Large intestine (tissue), 12 donors: ENCODE data around the gene PLCG2. TPM values are rescaled to one million over a fixed set of nuclear protein-coding genes. Genes with fewer than 3 reads are reported as not detected.

Experiments
- DNase-seq, 2 donors: peaks; one replicate each; pipeline versions ENCODE4 v3.0.0 to v3.0.0-alpha.2; 2013
- H3K27ac ChIP-seq: one replicate; pipeline ENCODE4 v1.5.1; 2013; ENCODE audit warnings: low read length
- H3K27me3 ChIP-seq: 2 replicates; pipeline ENCODE4 v1.6.1; 2013; ENCODE audit warnings: low read length; ENCODE audit not compliant: control insufficient read depth, insufficient read depth
- H3K36me3 ChIP-seq: 2 replicates; pipeline ENCODE4 v1.6.1; 2013; ENCODE audit warnings: low read length; ENCODE audit not compliant: control insufficient read depth, insufficient read depth
- H3K4me1 ChIP-seq: one replicate; pipeline ENCODE4 v1.6.1; 2013; ENCODE audit warnings: low read length; ENCODE audit not compliant: control insufficient read depth, insufficient read depth
- H3K4me3 ChIP-seq: one replicate; pipeline ENCODE4 v1.5.1; 2013; ENCODE audit warnings: low read length
- H3K9me3 ChIP-seq: one replicate; pipeline ENCODE4 v1.6.1; 2013; ENCODE audit warnings: mild to moderate bottlenecking, low read depth, low read length, moderate library complexity; ENCODE audit not compliant: control insufficient read depth
- WGBS: methylation state at CpG from one replicate; pipeline ENCODE4 v1.1.5; 2013; ENCODE audit warnings: low lambda C conversion rate; ENCODE audit not compliant: insufficient coverage; 5-methylcytosine and 5-hydroxymethylcytosine counted together
- long read RNA-seq, 11 donors: transcript quantifications; one replicate each; lab custom pipeline, GENCODE V29; 2026
- polyA plus RNA-seq: library from polyadenylated mRNA; unstranded; fragments of 120-200 nt; gene quantifications from one replicate; pipeline ENCODE4 v1.2.1, GENCODE V29; 2013

PLCG2 gene
- 20.4 TPM for polyA plus RNA-seq
- long read RNA-seq, donor 1, full-length matches to known transcripts, result 1 of 1 reads
- long read RNA-seq, donor 1, partial matches to known transcripts, result 0 of 1 reads
- long read RNA-seq, donor 1, other reads (novel, unspliced or antisense), result 0 of 1 reads
- long read RNA-seq, donor 2, partial matches to known transcripts, result 0 of 1 reads
- long read RNA-seq, donor 2, other reads (novel, unspliced or antisense), result 0 of 1 reads
- long read RNA-seq, donor 3, result 0 reads
- long read RNA-seq, donor 4, result 0 reads
- long read RNA-seq, donor 5, full-length matches to known transcripts, result 1 of 1 reads
- long read RNA-seq, donor 5, partial matches to known transcripts, result 0 of 1 reads
- long read RNA-seq, donor 5, other reads (novel, unspliced or antisense), result 0 of 1 reads
- long read RNA-seq, donor 6, partial matches to known transcripts, result 0 of 1 reads
- long read RNA-seq, donor 6, other reads (novel, unspliced or antisense), result 0 of 1 reads
- long read RNA-seq, donor 7, result 0 reads
- long read RNA-seq, donor 8, full-length matches to known transcripts, result 2 of 2 reads
- long read RNA-seq, donor 8, partial matches to known transcripts, result 0 of 2 reads
- long read RNA-seq, donor 8, other reads (novel, unspliced or antisense), result 0 of 2 reads
- long read RNA-seq, donor 9, full-length matches to known transcripts, result 1 of 1 reads
- long read RNA-seq, donor 9, partial matches to known transcripts, result 0 of 1 reads
- long read RNA-seq, donor 9, other reads (novel, unspliced or antisense), result 0 of 1 reads
- long read RNA-seq, donor 10, partial matches to known transcripts, result 0 of 1 reads
- long read RNA-seq, donor 10, other reads (novel, unspliced or antisense), result 0 of 1 reads
- long read RNA-seq, donor 11, full-length matches to known transcripts, result 1 of 1 reads
- long read RNA-seq, donor 11, partial matches to known transcripts, result 0 of 1 reads
- long read RNA-seq, donor 11, other reads (novel, unspliced or antisense), result 0 of 1 reads

GRCh38 chr16:81778861-81779535, at the start of gene PLCG2:
Gene PLCG2, plus strand, starts transcription at chr16:81779291. Its CDS starts 6,699 bp downstream, at chr16:81785990.
- no peaks in the 10 kb centered on the region for H3K36me3 ChIP-seq
- no peaks in the 10 kb centered on the region for H3K9me3 ChIP-seq
- H3K4me1 ChIP-seq, result peaks cover 16% of the 10 kb centered on the region
- H3K4me3 ChIP-seq, result peak within 1 kb of the TSS; percentile 57
- DNase-seq, result peak; percentile 61 to 89
- H3K27ac ChIP-seq, result no peak within 1 kb of the TSS
- H3K27me3 ChIP-seq, result peaks cover 19% of the 10 kb centered on the region
- no CpG with 5 or more reads among the region's 78 CpGs for WGBS

DNA sequence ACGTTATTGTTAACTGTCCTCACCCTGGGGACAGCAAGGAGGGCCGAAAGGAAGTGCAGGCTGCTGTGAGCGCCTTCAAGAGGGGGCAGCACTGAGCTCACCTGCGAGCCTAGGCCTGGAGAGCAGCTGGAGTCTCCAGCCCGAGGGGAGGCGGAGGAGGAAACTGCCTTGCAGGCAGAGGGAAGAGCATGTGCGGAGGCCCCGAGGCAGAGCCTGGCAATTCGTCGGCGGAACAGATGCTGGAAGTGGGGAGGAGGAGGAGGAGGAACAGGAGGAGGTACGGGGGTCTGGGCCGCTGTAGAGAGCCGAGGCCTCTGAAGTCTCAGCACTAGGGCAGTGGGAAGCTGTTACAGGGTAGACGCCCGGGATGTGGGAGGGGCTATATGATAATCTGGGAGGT, 49.6 kb upstream of the PLCG2 start:
- WGBS, result no CpG with 5 or more reads among the region's 16 CpGs
- H3K4me1 ChIP-seq, result peaks cover 3% of the 10 kb centered on the region
- H3K36me3 ChIP-seq, result no peaks in the 10 kb centered on the region
- no peak overlapping the region for H3K4me3 ChIP-seq
- no peaks in the 10 kb centered on the region for H3K9me3 ChIP-seq
- DNase-seq, result no peak
- peaks cover 7% of the 10 kb centered on the region for H3K27me3 ChIP-seq
- no peak overlapping the region for H3K27ac ChIP-seq

DNA sequence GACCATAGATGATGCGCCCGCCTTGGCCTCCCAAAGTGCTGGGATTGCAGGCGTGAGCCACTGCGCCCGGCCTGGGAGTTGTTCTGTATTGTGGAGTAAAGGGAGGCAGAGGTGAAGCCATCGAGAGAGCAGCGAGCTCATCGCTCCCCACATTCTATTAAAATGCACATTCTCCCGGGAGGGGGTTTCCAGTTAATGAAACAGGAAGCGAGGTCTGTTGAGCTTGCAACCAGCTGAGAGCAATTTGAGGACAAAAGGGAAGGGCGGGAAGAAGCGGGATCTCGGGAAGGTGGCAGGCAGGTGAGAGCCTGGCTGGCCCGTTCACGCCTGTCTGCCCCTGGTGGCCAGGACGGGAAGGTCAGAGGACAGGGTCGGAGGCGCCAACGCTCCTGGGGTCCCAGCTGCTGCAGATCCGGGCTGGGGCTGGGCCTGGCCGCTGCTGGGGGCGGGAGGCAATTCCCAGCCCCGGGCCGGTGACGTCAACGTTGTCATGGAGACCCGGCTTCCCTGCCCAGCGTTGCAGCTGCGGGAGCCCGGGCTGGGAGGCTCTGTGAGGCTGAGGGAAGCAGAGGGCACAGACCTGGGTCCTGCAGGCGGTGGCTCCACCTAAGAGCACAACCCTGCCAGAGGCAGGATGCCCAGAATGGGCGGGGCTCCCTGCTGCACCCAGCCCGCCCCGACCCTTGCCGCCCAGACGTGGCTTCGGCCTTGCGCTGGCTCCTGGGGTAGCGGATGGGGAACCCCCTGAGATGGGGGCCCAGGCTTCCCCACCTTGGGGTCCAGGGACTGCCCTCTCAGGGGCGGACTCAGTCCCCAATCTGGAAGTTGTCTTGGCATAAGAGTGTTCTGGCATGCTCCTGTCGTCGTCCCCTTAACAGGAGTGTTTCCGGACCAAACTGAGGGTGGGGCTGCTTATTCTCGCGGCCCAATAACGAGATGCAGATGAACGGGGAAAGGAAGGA, 48.7 kb upstream of the PLCG2 start:
- Histone ChIP-seq H3K4me3 (peak overlapping the region; percentile 28), H3K27ac (peak overlapping the region; percentile 21), H3K36me3 (no peaks in the 10 kb centered on the region), H3K4me1 (peaks cover 3% of the 10 kb centered on the region), H3K9me3 (no peaks in the 10 kb centered on the region), H3K27me3 (no peaks in the 10 kb centered on the region)
- WGBS, result 30% methylated on average over 2 of the region's 47 CpGs
- DNase-seq, result peak; percentile 78 to 83

DNA sequence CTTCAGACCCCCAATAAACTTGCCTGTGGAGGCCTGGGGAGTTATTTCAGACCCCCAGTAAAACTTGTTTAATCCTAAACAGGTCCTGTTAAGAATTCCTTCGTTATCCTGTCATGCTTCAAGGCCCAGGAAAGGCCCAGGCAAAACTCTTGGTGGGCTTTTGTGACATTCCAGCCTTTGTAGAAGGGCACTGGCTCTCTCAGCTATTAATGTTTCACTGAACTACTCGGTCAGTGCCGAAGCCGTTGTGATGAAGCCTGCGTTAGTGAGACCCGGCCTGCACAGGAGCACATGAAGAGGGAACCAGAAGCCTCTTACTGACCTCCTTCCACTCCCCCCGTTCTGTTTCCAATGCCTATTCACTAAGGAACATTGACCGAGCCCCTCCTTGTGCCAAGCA, 47.4 kb upstream of the PLCG2 start:
- Histone ChIP-seq H3K27me3 (no peaks in the 10 kb centered on the region), H3K27ac (no peak overlapping the region), H3K36me3 (no peaks in the 10 kb centered on the region), H3K4me1 (peaks cover 3% of the 10 kb centered on the region), H3K9me3 (no peaks in the 10 kb centered on the region), H3K4me3 (no peak overlapping the region)
- DNase-seq, result no peak
- no CpG with 5 or more reads among the region's 8 CpGs for WGBS

DNA sequence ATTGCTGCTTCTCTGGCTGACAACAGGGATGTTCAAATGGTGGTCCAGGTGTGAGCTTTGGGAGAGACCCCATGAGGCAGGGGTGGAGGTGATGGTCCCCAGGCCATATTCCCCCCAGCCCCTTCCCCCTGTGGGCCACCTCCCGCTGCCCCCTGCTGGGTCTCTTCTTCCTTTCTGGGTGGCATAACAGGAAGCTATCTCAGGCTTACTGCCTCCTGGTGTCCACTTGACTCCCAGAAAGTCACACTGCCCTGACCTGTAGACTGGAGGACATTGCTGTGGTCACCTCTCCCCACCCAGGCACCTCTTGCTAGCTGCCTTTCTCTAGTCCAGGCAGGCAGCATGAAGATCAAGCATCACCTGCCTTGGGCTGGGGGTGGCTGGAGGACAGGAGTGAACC, 46.4 kb upstream of the PLCG2 start:
- WGBS, result no CpG with 5 or more reads among the region's 1 CpG
- no peak overlapping the region for H3K4me3 ChIP-seq
- H3K27me3 ChIP-seq, result no peaks in the 10 kb centered on the region
- H3K9me3 ChIP-seq, result no peaks in the 10 kb centered on the region
- no peak overlapping the region for H3K27ac ChIP-seq
- H3K36me3 ChIP-seq, result no peaks in the 10 kb centered on the region
- DNase-seq, result no peak
- H3K4me1 ChIP-seq, result peaks cover 5% of the 10 kb centered on the region

DNA sequence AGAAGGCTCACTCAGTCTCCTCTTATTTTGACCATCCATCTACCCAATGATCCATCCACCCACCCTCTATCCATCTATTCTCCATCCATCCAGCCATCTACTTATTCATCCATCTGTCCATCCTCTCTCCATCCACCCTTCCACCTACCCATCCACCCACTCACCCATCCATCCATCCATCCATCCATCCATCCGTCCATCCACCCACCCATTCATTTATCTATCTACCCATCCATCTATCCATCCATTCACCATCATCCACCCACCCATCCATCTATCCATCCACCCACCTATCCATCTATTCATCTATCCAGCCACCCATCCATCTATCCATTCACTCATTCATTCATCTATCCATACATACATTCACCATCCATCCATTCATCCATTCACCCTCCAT, 45.8 kb upstream of the PLCG2 start:
- H3K27me3 ChIP-seq, result no peaks in the 10 kb centered on the region
- H3K27ac ChIP-seq, result no peak overlapping the region
- WGBS, result 90% methylated on average over 1 of the region's 1 CpG
- H3K9me3 ChIP-seq, result no peaks in the 10 kb centered on the region
- H3K36me3 ChIP-seq, result no peaks in the 10 kb centered on the region
- DNase-seq, result no peak
- H3K4me3 ChIP-seq, result no peak overlapping the region
- peaks cover 9% of the 10 kb centered on the region for H3K4me1 ChIP-seq

DNA sequence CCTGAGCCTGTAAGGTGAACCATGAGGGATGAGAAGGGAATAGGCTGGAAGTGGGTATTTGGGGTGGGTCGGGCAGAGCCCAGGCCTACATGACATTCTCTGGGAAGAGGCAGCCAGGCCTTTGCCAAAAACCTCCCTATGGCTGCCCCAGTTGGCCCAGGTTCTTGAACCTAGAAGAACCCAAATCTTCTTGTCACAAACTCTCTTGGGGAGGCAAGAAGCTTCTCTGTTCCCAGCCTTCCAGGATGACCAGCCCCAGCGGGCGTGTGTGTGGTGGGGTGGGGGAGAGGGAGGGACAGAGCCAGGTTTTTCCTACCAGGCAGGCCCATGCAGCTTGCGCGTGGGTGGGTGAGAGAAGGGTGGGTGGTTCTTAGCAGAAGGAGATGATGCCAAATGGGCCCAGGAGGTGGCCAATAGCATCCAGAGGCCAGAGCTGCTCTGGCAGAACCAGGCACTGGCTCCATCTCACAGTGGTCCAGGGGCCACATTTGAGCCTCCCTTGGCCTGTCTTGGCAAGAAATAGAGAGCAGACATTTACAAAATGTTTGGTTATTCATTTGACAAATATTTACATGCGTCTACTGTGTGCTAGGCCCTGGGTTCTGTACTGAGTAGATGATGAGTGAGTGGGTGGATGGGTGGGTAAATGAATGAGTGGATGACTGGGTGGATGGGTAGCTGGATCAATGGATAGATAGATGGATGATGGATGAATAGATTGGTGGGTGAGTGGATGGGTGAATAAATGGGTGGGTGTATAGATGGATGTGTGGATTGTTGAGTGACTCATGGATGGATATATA, 44.3 kb upstream of the PLCG2 start:
- Histone ChIP-seq H3K36me3 (no peaks in the 10 kb centered on the region), H3K9me3 (no peaks in the 10 kb centered on the region), H3K4me3 (no peak overlapping the region), H3K27ac (no peak overlapping the region), H3K4me1 (peaks cover 14% of the 10 kb centered on the region), H3K27me3 (no peaks in the 10 kb centered on the region)
- DNase-seq, result no peak
- no CpG with 5 or more reads among the region's 6 CpGs for WGBS

GRCh38 chr16:81737885-81738536, 41.1 kb upstream of the PLCG2 start:
- no peaks in the 10 kb centered on the region for H3K36me3 ChIP-seq
- H3K4me3 ChIP-seq, result peak overlapping the region; percentile 18
- H3K27ac ChIP-seq, result no peak overlapping the region

More at GRCh38 chr16:81737885-81738536, 41.1 kb upstream of the PLCG2 start:
- H3K9me3 ChIP-seq, result no peaks in the 10 kb centered on the region
- peak; percentile 80 to 84 for DNase-seq
- WGBS, result no CpG with 5 or more reads among the region's 22 CpGs
- peaks cover 11% of the 10 kb centered on the region for H3K4me1 ChIP-seq
- no peaks in the 10 kb centered on the region for H3K27me3 ChIP-seq
